Right cardiac atrium (tissue), 5 donors: ENCODE measurements around the gene PRSS53. TPM values are rescaled to one million over a fixed set of nuclear protein-coding genes. Genes with fewer than 3 reads are reported as not detected.
A peak's percentile ranks its signal among the peaks of the same experiment; 100 is the strongest.

Experiments
- ATAC-seq, 2 donors: fragments of 200-7000 bp; cut with Tn5 transposase; one replicate each; pipeline versions ENCODE4 v1.8.0 to v1.9.1; 2020; ENCODE audit warnings: moderate library complexity in 2 of 2, mild to moderate bottlenecking in 1 of 2
- DNase-seq, 3 donors: peaks; one replicate each; pipeline ENCODE4 v3.0.0-alpha.2; 2020
- H3K27ac ChIP-seq: one replicate; pipeline ENCODE4 v1.5.1; 2013; ENCODE audit warnings: mild to moderate bottlenecking, low read length, control low read depth, moderate library complexity
- H3K27me3 ChIP-seq: one replicate; pipeline ENCODE4 v1.6.1; 2013; ENCODE audit not compliant: control insufficient read depth, insufficient read depth
- H3K4me1 ChIP-seq: one replicate; pipeline ENCODE4 v1.6.1; 2013; ENCODE audit warnings: low read length; ENCODE audit not compliant: control insufficient read depth, insufficient read depth
- H3K4me3 ChIP-seq: one replicate; pipeline ENCODE4 v1.5.1; 2013; ENCODE audit warnings: low read length, control low read depth
- H3K9me3 ChIP-seq: one replicate; pipeline ENCODE4 v1.6.1; 2013; ENCODE audit warnings: low read length; ENCODE audit not compliant: control insufficient read depth
- WGBS: extraction: QIAGEN DNeasy Blood & Tissue Kit; methylation state at CpG from one replicate; pipeline ENCODE4 v1.1.7; 2013; 5-methylcytosine and 5-hydroxymethylcytosine counted together
- intact Hi-C, 4 donors: fragments of 100-400 bp; cut with DNase I; formaldehyde crosslinking; loops; one replicate each; pipeline versions ENCODE4 v1.11.0 to v1.14.0; 2022 to 2023
- polyA plus RNA-seq: library from polyadenylated mRNA; stranded (reverse); fragments of 200-250 nt; gene quantifications from one replicate; pipeline ENCODE4 v1.2.3, GENCODE V29; 2013
- total RNA-seq, 4 donors: library from RNA; stranded (reverse); fragmentation: NEBNext Ultra II Directional; extraction: Animal tissue kit (Norgen Biotek cat#: 25700); gene quantifications; one replicate each; pipeline ENCODE4 v1.2.1, GENCODE V29; 2021
- donor health status: healthy with polysubstance abuse.
- donor health status: DM: no; HTN: yes; CAD: no.
- donor health status: DM: no; HTN: no; CAD: no.
- donor health status: DM: no; HTN: yes; CAD: no; lungs with severe emphysema.
- donor health status: DM: yes; HTN: yes; CAD: no.

The PRSS53 gene
- total and polyA plus RNA-seq, 5 donors = 0.36 to 1.5 (median 0.79) TPM

DNA sequence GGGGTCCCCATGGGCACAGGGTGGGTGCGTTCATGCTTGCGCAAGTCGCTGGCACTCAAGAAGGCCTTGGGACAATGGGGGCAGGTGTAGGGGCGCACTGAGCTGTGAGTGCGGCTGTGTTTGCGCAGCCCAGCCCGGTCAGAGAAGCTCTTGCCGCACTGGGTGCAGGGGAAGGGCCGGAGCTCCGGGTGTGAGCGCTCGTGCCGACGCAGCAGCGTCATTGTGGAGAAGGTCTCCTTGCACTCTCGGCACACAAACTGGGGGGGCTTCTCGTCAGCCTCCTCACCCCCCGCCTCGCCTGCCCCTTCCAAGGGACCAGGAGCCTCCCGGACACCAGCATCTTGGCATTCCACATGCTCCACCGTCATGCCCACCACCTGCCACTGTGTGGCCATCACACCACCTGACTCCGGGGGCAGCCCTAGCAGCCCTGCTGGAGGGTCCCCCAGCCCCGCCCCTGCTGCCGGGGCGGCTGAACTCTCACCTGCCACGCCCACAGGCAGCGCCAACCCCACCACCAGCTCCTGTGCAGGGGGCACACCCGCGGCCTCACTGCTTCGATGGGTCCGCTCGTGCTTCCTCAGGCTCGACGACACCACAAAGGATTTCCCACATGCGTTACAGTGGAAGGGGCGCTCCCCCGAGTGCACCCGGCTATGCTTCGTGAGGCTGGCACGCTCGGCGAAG, 27.5 kb downstream of the PRSS53 start:
- Histone ChIP-seq H3K4me3 (no peak overlapping the region), H3K9me3 (no peaks in the 10 kb centered on the region), H3K4me1 (no peaks in the 10 kb centered on the region), H3K27me3 (no peaks in the 10 kb centered on the region), H3K27ac (no peak overlapping the region)
- no peak for ATAC-seq
- intact Hi-C loops = no loop called here
- DNase-seq = peak in 1 of 3 donors; percentile 44
- WGBS = 94% methylated on average over 42 of the region's 42 CpGs

DNA sequence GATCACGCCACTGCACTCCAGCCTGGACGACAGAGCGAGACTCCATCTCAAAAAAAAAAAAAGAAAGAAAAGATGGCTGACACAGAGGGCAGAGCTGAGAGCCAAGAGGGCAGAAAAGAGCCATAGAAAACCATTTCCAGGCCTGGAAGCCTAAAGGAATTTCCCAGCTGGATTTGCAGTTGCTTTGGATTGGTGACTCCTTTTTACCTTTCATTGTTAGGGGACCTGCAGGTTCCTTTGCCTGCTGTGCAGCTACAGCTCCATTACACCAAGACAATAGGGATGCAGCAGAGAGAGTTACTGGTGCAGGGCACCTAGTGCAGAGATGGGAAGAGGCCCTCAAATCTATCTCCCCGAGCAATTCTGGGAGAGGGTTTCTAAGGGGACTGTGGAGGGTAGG, 33.1 kb downstream of the PRSS53 start:
- DNase-seq = no peak
- Histone ChIP-seq H3K9me3 (no peaks in the 10 kb centered on the region), H3K27ac (no peak overlapping the region), H3K4me1 (no peaks in the 10 kb centered on the region), H3K27me3 (no peaks in the 10 kb centered on the region), H3K4me3 (no peak overlapping the region)
- intact Hi-C loops = no loop called here
- ATAC-seq = no peak
- WGBS = 91% methylated on average over 4 of the region's 4 CpGs

DNA sequence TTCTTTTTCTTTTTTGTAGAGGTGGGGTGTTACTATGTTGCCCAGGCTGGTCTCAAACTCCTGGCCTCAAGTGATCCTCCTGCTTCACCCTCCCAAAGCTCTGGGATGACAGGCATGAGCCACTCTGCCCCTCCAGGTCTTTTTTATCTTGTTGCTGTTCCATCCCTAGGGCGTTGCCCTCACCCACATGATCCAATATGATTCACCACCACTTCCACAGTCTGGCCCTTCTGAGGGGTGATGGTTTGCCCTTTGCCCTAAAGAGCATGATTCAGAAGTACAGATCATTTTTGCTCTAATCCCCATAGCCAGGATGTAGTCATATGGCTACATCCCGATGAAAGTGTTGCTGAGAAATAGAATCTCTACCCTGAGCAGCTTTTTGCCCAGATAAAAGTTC, 36.6 kb downstream of the PRSS53 start:
- Histone ChIP-seq H3K9me3 (no peaks in the 10 kb centered on the region), H3K27ac (no peak overlapping the region), H3K4me3 (no peak overlapping the region), H3K4me1 (no peaks in the 10 kb centered on the region), H3K27me3 (no peaks in the 10 kb centered on the region)
- ATAC-seq = peak; percentile 55 to 70
- intact Hi-C loops = no loop called here
- DNase-seq = no peak
- 65% methylated on average over 2 of the region's 2 CpGs for WGBS

DNA sequence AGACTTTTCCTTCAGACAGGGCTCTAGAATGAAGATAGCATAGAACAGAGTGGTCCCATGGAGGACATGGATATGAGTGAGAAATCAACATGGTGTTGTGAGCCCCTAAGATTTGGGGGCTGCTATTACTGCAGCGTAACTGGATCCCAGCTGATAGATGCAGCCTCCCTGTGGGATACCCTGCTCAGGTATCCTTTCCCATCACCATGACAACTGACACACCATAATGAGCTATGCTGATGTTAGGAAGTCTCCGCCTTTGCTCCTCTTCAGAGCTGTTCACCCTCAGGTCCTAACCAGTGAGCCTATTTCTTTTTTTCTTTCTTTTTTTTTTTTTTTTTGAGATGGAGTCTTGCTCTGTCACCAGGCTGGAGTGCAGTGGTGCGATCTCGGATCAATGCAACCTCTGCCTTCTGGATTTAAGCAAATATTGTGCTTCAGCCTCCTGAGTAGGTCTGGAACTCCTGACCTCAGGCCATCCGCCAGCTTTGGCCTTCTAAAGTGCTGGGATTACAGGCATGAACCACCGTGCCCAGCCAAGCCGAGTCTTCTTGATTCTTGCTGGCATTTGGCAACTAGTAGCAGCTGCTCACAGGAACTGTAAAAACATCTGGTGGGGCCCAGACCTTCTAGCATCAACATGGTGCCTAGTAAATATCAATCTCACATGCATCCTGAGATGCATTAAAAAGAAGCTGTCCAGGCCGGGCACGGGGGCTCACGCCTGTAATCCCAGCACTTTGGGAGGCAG, 38.3 kb downstream of the PRSS53 start:
- WGBS = 85% methylated on average over 10 of the region's 10 CpGs
- Histone ChIP-seq H3K4me3 (no peak overlapping the region), H3K9me3 (no peaks in the 10 kb centered on the region), H3K27me3 (no peaks in the 10 kb centered on the region), H3K4me1 (no peaks in the 10 kb centered on the region), H3K27ac (no peak overlapping the region)
- ATAC-seq (no peak), DNase-seq (no peak)
- intact Hi-C loops = no loop called here

- H3K9me3 ChIP-seq = no peaks in the 10 kb centered on the region
- H3K27ac ChIP-seq = no peak overlapping the region
- intact Hi-C loops = no loop called here
- ATAC-seq = no peak
- no peak overlapping the region for H3K4me3 ChIP-seq
- H3K4me1 ChIP-seq = no peaks in the 10 kb centered on the region
- no peak for DNase-seq
- no peaks in the 10 kb centered on the region for H3K27me3 ChIP-seq
- 91% methylated on average over 4 of the region's 4 CpGs for WGBS
Observed at GRCh38 chr16:31043898-31044481, 44.8 kb downstream of the PRSS53 start.

DNA sequence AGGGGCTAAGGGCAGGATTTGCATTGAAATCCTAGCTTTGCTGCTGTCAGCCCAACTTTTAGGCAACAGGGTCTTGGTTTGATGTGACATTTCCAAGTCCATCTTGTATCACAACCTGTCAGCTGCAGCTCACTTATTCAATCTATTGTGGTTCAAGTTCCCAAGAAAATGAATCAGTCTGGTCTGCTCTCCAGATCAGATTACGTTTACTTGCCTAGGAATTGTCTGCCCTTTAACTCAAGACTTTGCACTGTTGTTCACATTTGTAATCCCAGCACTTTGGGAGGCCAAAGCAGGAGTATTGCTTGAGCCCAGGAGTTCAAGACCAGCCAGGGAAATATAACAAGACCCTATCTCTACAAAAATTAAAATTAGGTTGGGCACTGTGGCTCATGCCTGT, 45.4 kb downstream of the PRSS53 start:
- 95% methylated on average over 1 of the region's 1 CpG for WGBS
- no peak for DNase-seq
- intact Hi-C loops = no loop called here

GRCh38 chr16:31042866-31043265, 45.9 kb downstream of the PRSS53 start:
- no peaks in the 10 kb centered on the region for H3K4me1 ChIP-seq
- no peaks in the 10 kb centered on the region for H3K27me3 ChIP-seq
- no peak overlapping the region for H3K27ac ChIP-seq
- DNase-seq (no peak), ATAC-seq (no peak)
- no peak overlapping the region for H3K4me3 ChIP-seq
- WGBS = 90% methylated on average over 10 of the region's 10 CpGs
- intact Hi-C loops = no loop called here
- no peaks in the 10 kb centered on the region for H3K9me3 ChIP-seq

More for the DNA sequence above, 45.4 kb downstream of the PRSS53 start:
- Histone ChIP-seq H3K9me3 (no peaks in the 10 kb centered on the region), H3K4me1 (no peaks in the 10 kb centered on the region), H3K27me3 (no peaks in the 10 kb centered on the region), H3K4me3 (no peak overlapping the region), H3K27ac (no peak overlapping the region)
- no peak for ATAC-seq

- 96% methylated on average over 2 of the region's 2 CpGs for WGBS
- H3K4me3 ChIP-seq = no peak overlapping the region
- DNase-seq (no peak), ATAC-seq (no peak)
- H3K27ac ChIP-seq = no peak overlapping the region
- H3K27me3 ChIP-seq = no peaks in the 10 kb centered on the region
- no peaks in the 10 kb centered on the region for H3K9me3 ChIP-seq
- intact Hi-C loops = no loop called here
- no peaks in the 10 kb centered on the region for H3K4me1 ChIP-seq
Observed at GRCh38 chr16:31038993-31039392, 49.8 kb downstream of the PRSS53 start.

DNA sequence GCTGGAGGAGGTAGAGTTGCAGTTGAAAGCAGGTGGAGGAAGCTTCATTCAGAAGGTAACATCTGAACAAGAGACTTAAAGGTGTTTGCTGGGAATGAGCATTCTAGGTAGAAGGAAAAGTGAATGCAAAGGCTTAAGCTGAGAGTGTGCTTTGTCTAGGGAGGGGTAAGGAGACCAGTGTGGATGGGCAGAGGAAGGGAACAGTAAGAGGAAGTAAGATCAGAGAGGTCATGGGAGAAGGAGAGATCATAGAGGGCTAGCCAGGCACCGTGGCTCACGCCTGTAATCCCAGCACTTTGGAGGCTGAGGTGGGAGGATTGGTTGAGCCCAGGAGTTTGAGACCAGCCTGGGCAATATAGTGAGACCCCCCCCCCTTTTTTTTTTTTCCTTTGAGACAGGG, 52.1 kb downstream of the PRSS53 start:
- intact Hi-C loops = no loop called here
- H3K27me3 ChIP-seq = no peaks in the 10 kb centered on the region
- WGBS = 60% methylated on average over 2 of the region's 2 CpGs
- no peak for DNase-seq
- H3K4me3 ChIP-seq = no peak overlapping the region
- no peaks in the 10 kb centered on the region for H3K4me1 ChIP-seq
- no peak overlapping the region for H3K27ac ChIP-seq
- H3K9me3 ChIP-seq = no peaks in the 10 kb centered on the region
- ATAC-seq = no peak

DNA sequence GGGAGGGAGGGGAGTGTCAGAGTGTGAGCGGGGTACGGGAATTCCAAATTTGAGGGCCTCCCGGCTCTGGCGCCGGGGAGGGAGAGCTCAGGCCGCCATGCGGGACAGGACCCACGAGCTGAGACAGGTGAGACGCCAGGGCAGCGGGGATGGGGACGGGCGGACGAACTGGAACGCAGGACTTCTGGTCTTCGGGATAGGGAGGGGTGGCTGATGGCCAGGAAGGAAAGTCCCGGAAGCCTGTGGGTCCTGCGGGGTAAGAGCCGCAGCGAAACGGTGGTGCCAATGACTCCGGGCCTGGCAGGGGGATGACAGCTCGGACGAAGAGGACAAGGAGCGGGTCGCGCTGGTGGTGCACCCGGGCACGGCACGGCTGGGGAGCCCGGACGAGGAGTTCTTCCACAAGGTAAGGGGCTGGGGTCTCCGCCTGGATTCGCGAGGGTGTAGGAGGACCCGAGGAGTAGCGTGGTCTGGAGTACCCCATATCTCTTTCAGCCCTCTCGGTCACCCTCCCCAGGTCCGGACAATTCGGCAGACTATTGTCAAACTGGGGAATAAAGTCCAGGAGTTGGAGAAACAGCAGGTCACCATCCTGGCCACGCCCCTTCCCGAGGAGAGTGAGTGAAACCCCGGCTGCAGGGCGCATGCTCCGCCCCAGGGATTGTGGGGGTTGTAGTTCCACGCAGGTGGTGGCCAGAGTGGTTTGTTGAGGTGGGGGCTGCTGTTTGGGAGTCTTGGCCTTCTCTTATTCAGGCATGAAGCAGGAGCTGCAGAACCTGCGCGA, 54.8 kb downstream of the PRSS53 start:
- Histone ChIP-seq H3K27me3 (no peaks in the 10 kb centered on the region), H3K4me1 (no peaks in the 10 kb centered on the region), H3K9me3 (no peaks in the 10 kb centered on the region), H3K27ac (peak overlapping the region; percentile 65), H3K4me3 (peak overlapping the region; percentile 85)
- intact Hi-C loops = loop anchor here in 1 of 4 donors (5.0 kb wide), 1 partner anchor 38 kb away; the partner anchor contains the start of genes ZNF646 and ZNF668
- WGBS = under 1% methylated on average over 47 of the region's 47 CpGs
- ATAC-seq (peak; percentile 90), DNase-seq (peak; percentile 93 to 96 (median 96))
